Dedifferentiated amniotic fluid mesenchymal stem cell (primary cell): ENCODE data around the gene DUSP2.

Source experiments
- DNase-seq: peaks from one replicate; pipeline ENCODE4 v3.0.0-alpha.2; 2016; ENCODE audit errors: extremely low spot score

The DUSP2 gene

GRCh38 chr2:96131813-96132745, 13.2 kb downstream of the DUSP2 start:
- DNase-seq = no peak

GRCh38 chr2:96131152-96131812, 14.0 kb downstream of the DUSP2 start:
- DNase-seq = no peak

GRCh38 chr2:96130483-96130882, 14.8 kb downstream of the DUSP2 start:
- DNase-seq = no peak

GRCh38 chr2:96129528-96130120, 15.6 kb downstream of the DUSP2 start:
- no peak for DNase-seq

GRCh38 chr2:96128456-96128855, 16.8 kb downstream of the DUSP2 start:
- DNase-seq = no peak

GRCh38 chr2:96124406-96125265, 20.6 kb downstream of the DUSP2 start:
- no peak for DNase-seq

GRCh38 chr2:96123936-96124335, 21.3 kb downstream of the DUSP2 start:
- DNase-seq = no peak

- no peak for DNase-seq
These were observed 21.9 kb downstream of the DUSP2 start for GRCh38 chr2:96123290-96123689.

GRCh38 chr2:96122391-96122790, 22.8 kb downstream of the DUSP2 start:
- DNase-seq = no peak

- DNase-seq = no peak
These were observed 23.8 kb downstream of the DUSP2 start for GRCh38 chr2:96121414-96121813.

- no peak for DNase-seq
These were observed 24.2 kb downstream of the DUSP2 start for GRCh38 chr2:96120991-96121390.

GRCh38 chr2:96120091-96120720, 25.0 kb downstream of the DUSP2 start:
- DNase-seq = no peak

GRCh38 chr2:96119389-96119751, 25.9 kb downstream of the DUSP2 start:
- no peak for DNase-seq

GRCh38 chr2:96118698-96119388, 26.4 kb downstream of the DUSP2 start:
- no peak for DNase-seq

GRCh38 chr2:96117701-96118588, 27.3 kb downstream of the DUSP2 start:
- DNase-seq = no peak

GRCh38 chr2:96116879-96117533, 28.2 kb downstream of the DUSP2 start:
- DNase-seq = no peak

GRCh38 chr2:96116424-96116878, 28.8 kb downstream of the DUSP2 start, which contains the start of gene ADRA2B:
ADRA2B (minus strand) TSS chr2:96116571; CDS start chr2:96116149, 422 bp downstream.
- no peak for DNase-seq

GRCh38 chr2:96115631-96116423, 29.4 kb downstream of the DUSP2 start:
- DNase-seq = no peak
